Activated CD4-positive, alpha-beta T cell treated with anti-CD3 and anti-CD28 coated beads for 36 hours (primary cell): Measurements from ENCODE around the gene MMRN1. TPM values are rescaled to one million over a fixed set of nuclear protein-coding genes. Genes with fewer than 3 reads are reported as not detected.

Experiments
- ATAC-seq: fragments of 200-7000 bp; cut with Tn5 transposase; one replicate; pipeline ENCODE4 v1.10.0; 2021; ENCODE audit warnings: mild to moderate bottlenecking, moderate library complexity
- CTCF ChIA-PET: fragments of 350-600 bp; sonication (Branson Sonifier 250); formaldehyde crosslinking; loops from one replicate; lab custom pipeline; 2021; ENCODE audit warnings: antibody characterized with exemption; lab: Charles Lee
- POLR2A ChIA-PET: fragments of 350-600 bp; sonication (Branson Sonifier 250); formaldehyde crosslinking; loops from one replicate; lab custom pipeline; 2021; ENCODE audit warnings: antibody characterized with exemption, inconsistent platforms; lab: Charles Lee
- DNase-seq: peaks from one replicate; pipeline ENCODE4 v3.0.0-alpha.2; 2020
- H3K27ac Mint-ChIP-seq: one replicate; pipeline ENCODE4 v1.8.0; 2021; ENCODE audit warnings: mixed read lengths
- H3K27me3 Mint-ChIP-seq: one replicate; pipeline ENCODE4 v1.8.0; 2021; ENCODE audit warnings: mixed read lengths
- H3K36me3 Mint-ChIP-seq: one replicate; pipeline ENCODE4 v1.8.0; 2021; ENCODE audit warnings: low read depth, mixed read lengths
- H3K4me1 Mint-ChIP-seq: one replicate; pipeline ENCODE4 v1.8.0; 2021; ENCODE audit warnings: mixed read lengths
- H3K4me3 Mint-ChIP-seq: one replicate; pipeline ENCODE4 v1.8.0; 2021; ENCODE audit warnings: mild to moderate bottlenecking, moderate library complexity, mixed read lengths
- H3K9me3 Mint-ChIP-seq: one replicate; pipeline ENCODE4 v1.8.0; 2021; ENCODE audit warnings: low read depth, mixed read lengths
- intact Hi-C, 2 experiments: fragments of 100-400 bp; cut with DNase I in 1 of 2; cut with micrococcal nuclease in 1 of 2; formaldehyde crosslinking; loops; one replicate each; pipeline versions ENCODE4 v1.14.2 to v1.15.1; 2022 to 2024; cut with DNase I, micrococcal nuclease
- total RNA-seq, 2 experiments: library from RNA; stranded (reverse); gene quantifications; one replicate each; pipeline ENCODE4 v1.2.3, GENCODE V29; 2021

The MMRN1 gene
- under 1 TPM; 0.04 to 0.11 TPM for total RNA-seq

GRCh38 chr4:89894649-89895550 is at the start of gene MMRN1:
TSS of gene MMRN1 (plus strand) at chr4:89894854. CDS start at chr4:89894972, 118 bp downstream.
- peak; percentile 22 for DNase-seq
- peaks cover 21% of the 10 kb centered on the region for H3K4me1 Mint-ChIP-seq
- H3K4me3 Mint-ChIP-seq = peak within 1 kb of the TSS; percentile 58
- ATAC-seq = peak; percentile 53
- CTCF ChIA-PET = interaction anchor here (0.8 to 1.2 kb wide), 4 partner anchors 8 to 735 kb away, joined by 3 to 7 read pairs (median 4); no protein-coding TSS in a partner anchor
- intact Hi-C loops = loop anchor here (2.0 to 10.0 kb wide), 2 partner anchors 58 to 410 kb away; partner anchors contain the start of gene SNCA (in 1 of the 2)
- H3K9me3 Mint-ChIP-seq = no peaks in the 10 kb centered on the region
- no peaks in the 10 kb centered on the region for H3K36me3 Mint-ChIP-seq
- peak within 1 kb of the TSS; percentile 86 for H3K27ac Mint-ChIP-seq
- POLR2A ChIA-PET = no interaction called here
- H3K27me3 Mint-ChIP-seq = no peaks in the 10 kb centered on the region

DNA sequence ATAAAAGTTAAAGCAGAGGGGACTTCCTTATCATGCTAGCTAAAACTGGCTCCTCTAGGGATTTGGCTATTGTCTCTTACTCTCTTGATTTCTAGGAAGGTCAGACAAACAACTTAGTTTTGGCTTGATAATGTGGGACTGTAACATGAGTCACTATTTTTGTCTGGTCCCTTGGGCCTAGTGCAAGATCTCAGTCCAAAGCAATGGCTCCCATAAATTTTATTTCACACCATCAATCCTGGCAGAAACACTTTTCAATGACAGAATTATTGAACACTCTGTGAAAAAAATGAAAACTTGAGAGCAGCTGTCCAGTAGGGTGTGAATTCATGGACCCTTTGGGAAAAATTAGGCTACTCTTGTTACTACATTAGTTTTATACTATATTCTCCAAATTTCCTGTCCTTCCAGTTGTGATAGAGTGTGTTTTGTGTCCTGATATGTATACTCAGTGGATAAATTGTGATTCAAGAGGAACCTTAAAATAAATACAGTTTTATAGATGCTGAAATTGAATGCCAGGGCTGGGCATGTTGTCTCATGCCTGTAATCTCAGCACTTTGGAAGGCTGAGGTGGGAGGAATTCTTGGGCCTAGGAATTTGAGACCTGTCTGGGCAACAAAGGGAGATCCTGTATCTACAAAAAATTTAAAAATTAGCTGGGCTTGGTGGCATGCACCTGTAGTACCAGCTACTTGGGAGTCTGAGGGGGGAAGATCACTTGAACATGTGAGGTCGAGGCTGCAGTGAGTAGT is 46.9 kb upstream of the MMRN1 start:
- ChIA-PET POLR2A (no interaction called here), CTCF (no interaction called here)

GRCh38 chr4:89855236-89855635 is 39.4 kb upstream of the MMRN1 start:
- ChIA-PET POLR2A (no interaction called here), CTCF (no interaction called here)
- Mint-ChIP-seq H3K27me3 (peaks cover 7% of the 10 kb centered on the region), H3K4me1 (no peaks in the 10 kb centered on the region), H3K27ac (no peak overlapping the region), H3K4me3 (no peak overlapping the region), H3K36me3 (no peaks in the 10 kb centered on the region), H3K9me3 (peaks cover 1% of the 10 kb centered on the region)
- DNase-seq (no peak), ATAC-seq (no peak)
- intact Hi-C loops = no loop called here

More for the DNA sequence above, 46.9 kb upstream of the MMRN1 start:
- H3K27me3 Mint-ChIP-seq = no peaks in the 10 kb centered on the region
- no peaks in the 10 kb centered on the region for H3K36me3 Mint-ChIP-seq
- ATAC-seq = no peak
- H3K4me3 Mint-ChIP-seq = no peak overlapping the region
- H3K9me3 Mint-ChIP-seq = peaks cover 11% of the 10 kb centered on the region
- DNase-seq = no peak
- no peaks in the 10 kb centered on the region for H3K4me1 Mint-ChIP-seq
- H3K27ac Mint-ChIP-seq = no peak overlapping the region
- intact Hi-C loops = no loop called here

- Mint-ChIP-seq H3K36me3 (no peaks in the 10 kb centered on the region), H3K27me3 (peaks cover 8% of the 10 kb centered on the region), H3K9me3 (no peaks in the 10 kb centered on the region), H3K4me3 (no peak overlapping the region), H3K4me1 (no peaks in the 10 kb centered on the region), H3K27ac (no peak overlapping the region)
- ATAC-seq (no peak), DNase-seq (no peak)
- ChIA-PET CTCF (interaction anchor here (0.9 kb wide), 1 partner anchor 9 kb away, joined by 3 read pairs; no protein-coding TSS in a partner anchor), POLR2A (no interaction called here)
- intact Hi-C loops = no loop called here
Observed at GRCh38 chr4:89860971-89861370, 33.7 kb upstream of the MMRN1 start.

GRCh38 chr4:89863533-89863932 is 31.1 kb upstream of the MMRN1 start:
- Mint-ChIP-seq H3K4me3 (no peak overlapping the region), H3K4me1 (no peaks in the 10 kb centered on the region), H3K9me3 (no peaks in the 10 kb centered on the region), H3K36me3 (no peaks in the 10 kb centered on the region), H3K27me3 (peaks cover 7% of the 10 kb centered on the region), H3K27ac (no peak overlapping the region)
- ATAC-seq (no peak), DNase-seq (no peak)
- POLR2A ChIA-PET = no interaction called here
- CTCF ChIA-PET = interaction anchor here (0.5 kb wide), 1 partner anchor 430 kb away, joined by 3 read pairs; no protein-coding TSS in a partner anchor
- intact Hi-C loops = no loop called here

- POLR2A ChIA-PET = no interaction called here
- CTCF ChIA-PET = interaction anchor here (1.0 to 1.2 kb wide), 3 partner anchors 42 to 398 kb away, joined by 3 read pairs; no protein-coding TSS in a partner anchor
- ATAC-seq (no peak), DNase-seq (no peak)
- H3K9me3 Mint-ChIP-seq = no peaks in the 10 kb centered on the region
- intact Hi-C loops = no loop called here
- H3K27me3 Mint-ChIP-seq = peaks cover 6% of the 10 kb centered on the region
- H3K4me1 Mint-ChIP-seq = no peaks in the 10 kb centered on the region
- no peak overlapping the region for H3K27ac Mint-ChIP-seq
- no peak overlapping the region for H3K4me3 Mint-ChIP-seq
- H3K36me3 Mint-ChIP-seq = no peaks in the 10 kb centered on the region
Observed at GRCh38 chr4:89868276-89868675, 26.4 kb upstream of the MMRN1 start.

DNA sequence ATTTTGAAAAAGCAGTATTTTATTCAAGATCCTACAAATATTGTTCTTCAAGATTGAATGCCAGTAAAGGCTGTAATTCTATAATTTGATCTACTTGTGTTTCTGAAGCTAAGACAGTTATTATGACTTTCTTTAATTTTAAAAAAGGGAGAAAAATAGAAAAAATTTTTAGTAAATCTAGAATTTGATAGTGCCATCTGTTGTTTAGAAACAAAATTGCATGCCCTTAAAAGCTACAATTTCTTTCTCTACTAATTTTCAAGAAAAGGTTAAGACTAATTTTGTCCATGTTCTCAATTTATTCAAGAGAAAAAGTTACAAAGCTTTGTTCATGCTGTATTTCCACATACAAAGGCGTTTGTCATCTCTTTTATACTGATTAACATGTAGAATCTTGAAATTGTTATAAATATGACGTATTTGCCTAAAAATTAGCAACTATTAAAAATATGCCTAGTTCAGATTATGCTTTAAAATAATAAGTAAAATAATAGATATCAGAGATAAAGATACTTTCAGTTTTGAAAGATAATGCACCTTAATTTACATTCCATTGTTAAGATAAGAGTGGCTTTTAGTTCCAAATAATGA is 25.6 kb upstream of the MMRN1 start:
- DNase-seq (no peak), ATAC-seq (no peak)
- POLR2A ChIA-PET = no interaction called here
- CTCF ChIA-PET = interaction anchor here (1.0 to 2.2 kb wide), 6 partner anchors 10 to 399 kb away, joined by 3 to 10 read pairs (median 3); no protein-coding TSS in a partner anchor
- intact Hi-C loops = no loop called here
- Mint-ChIP-seq H3K4me3 (no peak overlapping the region), H3K36me3 (no peaks in the 10 kb centered on the region), H3K27me3 (peaks cover 6% of the 10 kb centered on the region), H3K4me1 (no peaks in the 10 kb centered on the region), H3K9me3 (no peaks in the 10 kb centered on the region), H3K27ac (no peak overlapping the region)

DNA sequence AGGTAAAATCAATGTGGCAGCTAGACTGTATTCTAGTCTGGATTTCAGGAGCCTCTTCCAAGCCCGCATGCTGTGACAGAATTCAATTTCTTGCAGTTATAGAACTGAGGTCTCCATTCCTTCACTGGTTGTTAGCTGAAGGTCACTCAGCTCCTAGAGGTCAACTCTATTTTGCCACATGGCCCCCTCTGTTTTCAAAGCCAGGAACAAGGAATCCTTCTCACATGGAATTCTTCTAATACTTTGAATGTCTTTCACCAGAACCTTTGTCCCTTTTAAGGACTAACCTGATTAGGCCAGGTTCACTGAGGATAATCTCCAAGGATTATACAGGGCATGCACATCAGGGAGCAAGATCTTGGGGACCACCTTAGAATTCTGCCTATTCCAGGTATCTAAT is 23.4 kb upstream of the MMRN1 start:
- no peak overlapping the region for H3K27ac Mint-ChIP-seq
- H3K27me3 Mint-ChIP-seq = peaks cover 3% of the 10 kb centered on the region
- H3K4me3 Mint-ChIP-seq = no peak overlapping the region
- ChIA-PET CTCF (interaction anchor here (1.4 kb wide), 1 partner anchor 14 kb away, joined by 3 read pairs; no protein-coding TSS in a partner anchor), POLR2A (no interaction called here)
- DNase-seq (no peak), ATAC-seq (no peak)
- intact Hi-C loops = no loop called here
- no peaks in the 10 kb centered on the region for H3K9me3 Mint-ChIP-seq
- peaks cover 5% of the 10 kb centered on the region for H3K4me1 Mint-ChIP-seq
- H3K36me3 Mint-ChIP-seq = no peaks in the 10 kb centered on the region

- intact Hi-C loops = no loop called here
- CTCF ChIA-PET = no interaction called here
- ATAC-seq (peak; percentile 49), DNase-seq (no peak)
- Mint-ChIP-seq H3K4me1 (peaks cover 10% of the 10 kb centered on the region), H3K27ac (peak overlapping the region; percentile 37), H3K27me3 (peaks cover 2% of the 10 kb centered on the region), H3K36me3 (no peaks in the 10 kb centered on the region), H3K4me3 (no peak overlapping the region), H3K9me3 (peaks cover 2% of the 10 kb centered on the region)
- POLR2A ChIA-PET = no interaction called here
Observed at GRCh38 chr4:89876548-89876947, 18.1 kb upstream of the MMRN1 start.

DNA sequence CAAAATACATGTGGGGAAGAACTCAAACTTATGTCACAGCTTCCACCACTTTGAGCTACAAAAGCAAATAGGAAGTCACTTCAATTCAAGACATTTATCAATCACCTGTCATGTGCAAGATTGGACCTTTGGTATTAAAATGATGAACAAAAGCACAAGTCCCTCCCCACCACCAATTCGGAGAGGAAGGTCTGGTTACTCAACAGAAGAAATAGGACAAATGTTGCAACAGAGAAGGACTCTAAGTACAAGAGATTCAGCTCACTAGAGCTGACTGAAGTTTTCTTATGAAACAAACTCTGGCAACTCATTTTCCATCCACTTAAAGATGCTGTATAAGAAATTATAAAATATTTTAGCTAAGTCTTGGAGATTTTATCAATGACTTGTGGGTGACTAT is 16.0 kb upstream of the MMRN1 start:
- ChIA-PET POLR2A (no interaction called here), CTCF (interaction anchor here (0.6 to 1.9 kb wide), 3 partner anchors 9 to 78 kb away, joined by 3 to 10 read pairs (median 4); no protein-coding TSS in a partner anchor)
- Mint-ChIP-seq H3K36me3 (no peaks in the 10 kb centered on the region), H3K27me3 (peaks cover 2% of the 10 kb centered on the region), H3K4me3 (no peak overlapping the region), H3K9me3 (peaks cover 2% of the 10 kb centered on the region), H3K27ac (no peak overlapping the region), H3K4me1 (peaks cover 10% of the 10 kb centered on the region)
- ATAC-seq = no peak
- DNase-seq = no peak
- intact Hi-C loops = no loop called here

DNA sequence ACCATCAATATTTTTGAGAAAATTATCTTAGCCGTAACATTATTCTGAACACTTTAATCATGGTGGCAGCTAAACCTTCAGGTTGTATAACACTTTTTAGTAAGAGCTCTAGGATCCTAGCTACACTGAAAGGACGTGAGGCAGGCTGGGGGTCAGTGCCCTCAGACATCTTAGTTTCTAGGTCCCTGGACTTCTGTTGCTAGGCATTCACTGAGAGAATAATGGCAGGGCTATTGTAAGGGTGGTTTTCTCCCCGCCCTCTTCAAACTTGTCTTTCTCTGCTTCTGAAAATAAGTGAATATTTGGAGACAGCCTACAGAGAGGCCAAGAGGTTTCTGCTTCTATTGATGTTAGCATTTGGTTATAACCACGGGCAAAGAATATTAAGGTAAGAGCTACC is 15.4 kb upstream of the MMRN1 start:
- H3K4me3 Mint-ChIP-seq = no peak overlapping the region
- CTCF ChIA-PET = interaction anchor here (0.9 to 1.9 kb wide), 3 partner anchors 10 to 721 kb away, joined by 3 to 10 read pairs (median 3); no protein-coding TSS in a partner anchor
- POLR2A ChIA-PET = no interaction called here
- no peaks in the 10 kb centered on the region for H3K36me3 Mint-ChIP-seq
- peaks cover 10% of the 10 kb centered on the region for H3K4me1 Mint-ChIP-seq
- peaks cover 2% of the 10 kb centered on the region for H3K27me3 Mint-ChIP-seq
- no peak overlapping the region for H3K27ac Mint-ChIP-seq
- peaks cover 2% of the 10 kb centered on the region for H3K9me3 Mint-ChIP-seq
- ATAC-seq (no peak), DNase-seq (no peak)
- intact Hi-C loops = no loop called here
